SK-N-SH (cell line): ENCODE data around the gene CENPT. TPM values are rescaled to one million over a fixed set of nuclear protein-coding genes. Genes with fewer than 3 reads are reported as not detected.
"Not testable (repeated sequence)": the region's sequence is repeated elsewhere in the genome, so short reads cannot be mapped to it uniquely, and the experiment has no call there.

ENCODE experiments used
- CTCF ChIA-PET: fragments of 300-600, 350-600 bp; formaldehyde crosslinking; extraction: SDS; loops from one replicate; lab custom pipeline; 2021; lab: Yijun Ruan, JAX
- POLR2A ChIA-PET: fragments of 350-600 bp; sonication (Branson Sonifier 250); formaldehyde crosslinking; extraction: SDS; loops from one replicate; lab custom pipeline; 2020; ENCODE audit warnings: antibody characterized with exemption, inconsistent platforms; lab: Yijun Ruan, JAX
- DNase-seq: peaks from one replicate; pipeline ENCODE4 v3.0.0; 2012
- H2AFZ ChIP-seq: fragments of 200-600 bp; sonication (generic); 2 replicates; pipeline ENCODE4 v1.8.1; 2016; ENCODE audit warnings: antibody characterized with exemption, mild to moderate bottlenecking, low read depth
- H3F3A ChIP-seq: fragments of 200-600 bp; sonication (generic); replicated peaks from 2 replicates; pipeline ENCODE3; 2016; ENCODE audit warnings: antibody characterized with exemption, mild to moderate bottlenecking; ENCODE audit not compliant: insufficient read depth
- H3K27ac ChIP-seq, 2 experiments: fragments of 200-500 bp in 1 of 2; fragments of 200-600 bp in 1 of 2; sonication (Bioruptor generic) in 1 of 2; sonication (generic), shearing (Covaris generic) in 1 of 2; 2 replicates each; pipeline versions ENCODE4 v1.5.1 to v1.6.1; 2014 to 2016; ENCODE audit warnings: low read depth in 2 of 2, inconsistent platforms in 1 of 2, low read length in 1 of 2, mild to moderate bottlenecking in 1 of 2, mixed read lengths in 1 of 2
- H3K27me3 ChIP-seq: fragments of 200-600 bp; sonication (generic), shearing (Covaris generic); 2 replicates; pipeline ENCODE4 v1.6.1; 2016; ENCODE audit warnings: mixed run types; ENCODE audit not compliant: insufficient read depth
- H3K36me3 ChIP-seq, 2 experiments: fragments of 200-500 bp in 1 of 2; fragments of 200-600 bp in 1 of 2; sonication (Bioruptor generic) in 1 of 2; sonication (generic) in 1 of 2; replicated peaks in 1 of 2; 2 replicates each; pipeline versions ENCODE3 to v1.5.1; 2014 to 2016; ENCODE audit warnings: low read length in 1 of 2, mild to moderate bottlenecking in 1 of 2; ENCODE audit not compliant: insufficient read depth in 2 of 2, control insufficient read depth in 1 of 2
- H3K4me1 ChIP-seq, 2 experiments: fragments of 200-500 bp in 1 of 2; fragments of 200-600 bp in 1 of 2; sonication (Bioruptor generic) in 1 of 2; sonication (generic), shearing (Covaris generic) in 1 of 2; 2 replicates each; pipeline versions ENCODE4 v1.5.1 to v1.6.1; 2014 to 2016; ENCODE audit warnings: low read depth in 1 of 2, low read length in 1 of 2, mixed run types in 1 of 2; ENCODE audit not compliant: insufficient read depth in 2 of 2, control insufficient read depth in 1 of 2
- H3K4me2 ChIP-seq: fragments of 200-600 bp; sonication (generic), shearing (Covaris generic); 2 replicates; pipeline ENCODE4 v1.6.1; 2017; ENCODE audit warnings: mixed run types
- H3K4me3 ChIP-seq, 2 experiments: fragments of 200-500 bp in 1 of 2; fragments of 200-600 bp in 1 of 2; sonication (Bioruptor generic) in 1 of 2; sonication (generic), shearing (Covaris generic) in 1 of 2; 2 replicates each; pipeline versions ENCODE4 v1.5.1 to v1.8.1; 2014 to 2016; ENCODE audit warnings: low read depth in 2 of 2, inconsistent platforms in 1 of 2, low read length in 1 of 2, mild to moderate bottlenecking in 1 of 2, mixed read lengths in 1 of 2, moderate library complexity in 1 of 2
- H3K79me2 ChIP-seq: fragments of 200-600 bp; sonication (generic); 2 replicates; pipeline ENCODE4 v1.8.1; 2017; ENCODE audit warnings: mild to moderate bottlenecking; ENCODE audit not compliant: insufficient read depth
- H3K9ac ChIP-seq: fragments of 200-600 bp; sonication (generic); 2 replicates; pipeline ENCODE4 v1.6.1; 2017; ENCODE audit warnings: mixed run types
- H3K9me2 ChIP-seq: fragments of 200-600 bp; sonication (generic); 2 replicates; pipeline ENCODE4 v1.6.1; 2017; ENCODE audit warnings: mixed run types
- H3K9me3 ChIP-seq: fragments of 200-600 bp; sonication (generic); 2 replicates; pipeline ENCODE4 v1.6.1; 2017; ENCODE audit warnings: mixed run types, mild to moderate bottlenecking, moderate library complexity
- H4K20me1 ChIP-seq: fragments of 200-600 bp; sonication (generic); 2 replicates; pipeline ENCODE4 v1.6.1; 2017; ENCODE audit warnings: mild to moderate bottlenecking, mixed run types; ENCODE audit not compliant: insufficient read depth
- ELF1 ChIP-seq: IDR thresholded peaks from 2 replicates; pipeline ENCODE4 v1.4.0; 2012
- EZH2phosphoT487 ChIP-seq: fragments of 200-600 bp; sonication (generic); IDR thresholded peaks from 2 replicates; pipeline ENCODE4 v1.6.1; 2017; ENCODE audit warnings: low read depth, mixed run types, mild to moderate bottlenecking, antibody characterized with exemption, moderate library complexity, borderline replicate concordance
- GABPA ChIP-seq: IDR thresholded peaks from 2 replicates; pipeline ENCODE4 v1.4.0; 2012; ENCODE audit warnings: low read depth, mild to moderate bottlenecking
- GATA2 ChIP-seq: sonication (generic); formaldehyde crosslinking; IDR thresholded peaks from 2 replicates; pipeline ENCODE4 v1.5.0; 2020; ENCODE audit warnings: mild to moderate bottlenecking, missing genetic modification reagents
- IRF3 ChIP-seq: fragments of 150-350 bp; IDR thresholded peaks from 2 replicates; pipeline ENCODE4 v1.6.1; 2016; ENCODE audit warnings: mild to moderate bottlenecking, low read depth, low read length
- MXI1 ChIP-seq: IDR thresholded peaks from 2 replicates; pipeline ENCODE4 v1.6.1; 2012; ENCODE audit warnings: mild to moderate bottlenecking, low read depth, low read length, improper control_type of control experiment
- NFIC ChIP-seq: IDR thresholded peaks from 2 replicates; pipeline ENCODE4 v1.4.0; 2012; ENCODE audit warnings: borderline replicate concordance
- RAD21 ChIP-seq: IDR thresholded peaks from 2 replicates; pipeline ENCODE4 v1.6.1; 2012; ENCODE audit warnings: mild to moderate bottlenecking, low read length
- RCOR1 ChIP-seq: fragments of 150-350 bp; IDR thresholded peaks from 2 replicates; pipeline ENCODE4 v1.6.1; 2017; ENCODE audit warnings: antibody characterized with exemption, low read length
- RFX5 ChIP-seq: IDR thresholded peaks from 2 replicates; pipeline ENCODE4 v1.6.1; 2012; ENCODE audit warnings: mild to moderate bottlenecking, improper control_type of control experiment, low read length
- USF2 ChIP-seq: fragments of 150-350 bp; IDR thresholded peaks from 2 replicates; pipeline ENCODE4 v1.6.1; 2017; ENCODE audit warnings: antibody characterized with exemption, low read length, low read depth, borderline replicate concordance
- YY1 ChIP-seq: IDR thresholded peaks from 2 replicates; pipeline ENCODE4 v1.4.0; 2012; ENCODE audit warnings: low read depth, mild to moderate bottlenecking
- WGBS: methylation state at CpG from one replicate; pipeline ENCODE4 v1.1.6; 2017; ENCODE audit warnings: low lambda C conversion rate; 5-methylcytosine and 5-hydroxymethylcytosine counted together
- polyA plus RNA-seq, 3 experiments: library from polyadenylated mRNA; depleted of rRNA; stranded (reverse); fragments of >200 nt; gene quantifications; 2 replicates each; pipeline ENCODE4 v1.2.3, GENCODE V29; 2012
- TF ChIP-seq, protein P1 (sequence below): IDR thresholded peaks from 2 replicates; pipeline ENCODE4 v1.6.1; 2012; ENCODE audit warnings: mild to moderate bottlenecking, low read depth, low read length, moderate library complexity

The CENPT gene
- polyA plus RNA-seq, 1 of the 3 experiments (the other 2 are of a cell fraction), result 48.6 TPM

- 85% methylated on average over 2 of the region's 2 CpGs for WGBS
- H4K20me1 ChIP-seq, result peaks cover 72% of the 10 kb centered on the region
- H3K9me3 ChIP-seq, result no peaks in the 10 kb centered on the region
- no peaks in the 10 kb centered on the region for H3K9me2 ChIP-seq
- ChIA-PET POLR2A (no interaction called here), CTCF (interaction anchor here (1.3 to 3.9 kb wide), 3 partner anchors 48 to 343 kb away, joined by 3 to 26 read pairs (median 4); no protein-coding TSS in a partner anchor)
- H3K36me3 ChIP-seq, result peaks cover 43 to 49% of the 10 kb centered on the region in 2 experiments
- H3K9ac ChIP-seq, result no peak overlapping the region
- no peak overlapping the region for H3K27ac ChIP-seq
- H3K4me3 ChIP-seq, result no peak overlapping the region
- H3K4me2 ChIP-seq, result no peak overlapping the region
- peaks cover 85% of the 10 kb centered on the region for H3K79me2 ChIP-seq
- peaks cover 2 to 8% of the 10 kb centered on the region in 2 experiments; a peak in 2 of 4 replicates for H3K4me1 ChIP-seq
- no peaks in the 10 kb centered on the region for H3K27me3 ChIP-seq
- TF ChIP-seq IRF3 (no peak), EZH2phosphoT487 (no peak), RAD21 (no peak), GATA2 (CRISPR knock-in tag) (no peak), USF2 (no peak), GABPA (no peak), ELF1 (no peak), MXI1 (no peak), NFIC (no peak), RFX5 (no peak), YY1 (no peak), RCOR1 (no peak)
- TF ChIP-seq, protein P1, sequence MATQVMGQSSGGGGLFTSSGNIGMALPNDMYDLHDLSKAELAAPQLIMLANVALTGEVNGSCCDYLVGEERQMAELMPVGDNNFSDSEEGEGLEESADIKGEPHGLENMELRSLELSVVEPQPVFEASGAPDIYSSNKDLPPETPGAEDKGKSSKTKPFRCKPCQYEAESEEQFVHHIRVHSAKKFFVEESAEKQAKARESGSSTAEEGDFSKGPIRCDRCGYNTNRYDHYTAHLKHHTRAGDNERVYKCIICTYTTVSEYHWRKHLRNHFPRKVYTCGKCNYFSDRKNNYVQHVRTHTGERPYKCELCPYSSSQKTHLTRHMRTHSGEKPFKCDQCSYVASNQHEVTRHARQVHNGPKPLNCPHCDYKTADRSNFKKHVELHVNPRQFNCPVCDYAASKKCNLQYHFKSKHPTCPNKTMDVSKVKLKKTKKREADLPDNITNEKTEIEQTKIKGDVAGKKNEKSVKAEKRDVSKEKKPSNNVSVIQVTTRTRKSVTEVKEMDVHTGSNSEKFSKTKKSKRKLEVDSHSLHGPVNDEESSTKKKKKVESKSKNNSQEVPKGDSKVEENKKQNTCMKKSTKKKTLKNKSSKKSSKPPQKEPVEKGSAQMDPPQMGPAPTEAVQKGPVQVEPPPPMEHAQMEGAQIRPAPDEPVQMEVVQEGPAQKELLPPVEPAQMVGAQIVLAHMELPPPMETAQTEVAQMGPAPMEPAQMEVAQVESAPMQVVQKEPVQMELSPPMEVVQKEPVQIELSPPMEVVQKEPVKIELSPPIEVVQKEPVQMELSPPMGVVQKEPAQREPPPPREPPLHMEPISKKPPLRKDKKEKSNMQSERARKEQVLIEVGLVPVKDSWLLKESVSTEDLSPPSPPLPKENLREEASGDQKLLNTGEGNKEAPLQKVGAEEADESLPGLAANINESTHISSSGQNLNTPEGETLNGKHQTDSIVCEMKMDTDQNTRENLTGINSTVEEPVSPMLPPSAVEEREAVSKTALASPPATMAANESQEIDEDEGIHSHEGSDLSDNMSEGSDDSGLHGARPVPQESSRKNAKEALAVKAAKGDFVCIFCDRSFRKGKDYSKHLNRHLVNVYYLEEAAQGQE, result no peak
- no peak for DNase-seq
- H2AFZ ChIP-seq, result no peak overlapping the region
- H3F3A ChIP-seq, result peaks cover 8% of the 10 kb centered on the region
Measured at GRCh38 chr16:67864594-67864993, 17.1 kb upstream of the CENPT start.

- 95% methylated on average over 6 of the region's 6 CpGs for WGBS
- H2AFZ ChIP-seq, DNase-seq, H3K4me1 ChIP-seq, H3K27ac ChIP-seq, H3K27me3 ChIP-seq, H3K9me3 ChIP-seq, H3K4me2 ChIP-seq, H3K4me3 ChIP-seq, H3K9me2 ChIP-seq, H3F3A ChIP-seq, H3K9ac ChIP-seq: not testable (repeated sequence)
- H3K36me3 ChIP-seq, result peaks cover 42 to 46% of the 10 kb centered on the region in 2 experiments
- peaks cover 91% of the 10 kb centered on the region for H3K79me2 ChIP-seq
- CTCF ChIA-PET, result interaction anchor here (3.9 kb wide), 1 partner anchor 47 kb away, joined by 26 read pairs; no protein-coding TSS in a partner anchor
- H4K20me1 ChIP-seq, result peaks cover 77% of the 10 kb centered on the region
- POLR2A ChIA-PET, result interaction anchor here (0.8 kb wide), 1 partner anchor 16 kb away, joined by 3 read pairs; no protein-coding TSS in a partner anchor
Measured at GRCh38 chr16:67864044-67864443, 16.6 kb upstream of the CENPT start.
